Stimulated activated naive CD8-positive, alpha-beta T cell treated with anti-CD3 and anti-CD28 coated beads, Interleukin-15, amount 100 ng/mL, for 72 hours (primary cell): Measurements from ENCODE around the gene OPA1.

Experiments
- ATAC-seq: fragments of 150-1000 bp; cut with Tn5 transposase; 2 replicates; pipeline ENCODE4 v1.10.0; 2021; ENCODE audit warnings: mild to moderate bottlenecking, moderate library complexity
- DNase-seq, 2 donors: peaks; one replicate each; pipeline ENCODE4 v3.0.0; 2021 to 2022
- H3K27ac Mint-ChIP-seq, 2 donors: one replicate each; pipeline ENCODE4 v1.8.0; 2022; ENCODE audit warnings: mild to moderate bottlenecking in 2 of 2, mixed read lengths in 2 of 2, moderate library complexity in 2 of 2
- H3K27me3 Mint-ChIP-seq: one replicate; pipeline ENCODE4 v1.8.0; 2022; ENCODE audit warnings: mixed read lengths
- H3K4me1 Mint-ChIP-seq: one replicate; pipeline ENCODE4 v1.8.0; 2022; ENCODE audit warnings: mild to moderate bottlenecking, mixed read lengths
- H3K4me3 Mint-ChIP-seq, 2 donors: one replicate each; pipeline ENCODE4 v1.8.0; 2022; ENCODE audit warnings: mild to moderate bottlenecking in 2 of 2, mixed read lengths in 2 of 2, moderate library complexity in 1 of 2
- H3K9me3 Mint-ChIP-seq, 2 donors: one replicate each; pipeline ENCODE4 v1.8.0; 2022; ENCODE audit warnings: mixed read lengths in 2 of 2

Gene OPA1, protein sequence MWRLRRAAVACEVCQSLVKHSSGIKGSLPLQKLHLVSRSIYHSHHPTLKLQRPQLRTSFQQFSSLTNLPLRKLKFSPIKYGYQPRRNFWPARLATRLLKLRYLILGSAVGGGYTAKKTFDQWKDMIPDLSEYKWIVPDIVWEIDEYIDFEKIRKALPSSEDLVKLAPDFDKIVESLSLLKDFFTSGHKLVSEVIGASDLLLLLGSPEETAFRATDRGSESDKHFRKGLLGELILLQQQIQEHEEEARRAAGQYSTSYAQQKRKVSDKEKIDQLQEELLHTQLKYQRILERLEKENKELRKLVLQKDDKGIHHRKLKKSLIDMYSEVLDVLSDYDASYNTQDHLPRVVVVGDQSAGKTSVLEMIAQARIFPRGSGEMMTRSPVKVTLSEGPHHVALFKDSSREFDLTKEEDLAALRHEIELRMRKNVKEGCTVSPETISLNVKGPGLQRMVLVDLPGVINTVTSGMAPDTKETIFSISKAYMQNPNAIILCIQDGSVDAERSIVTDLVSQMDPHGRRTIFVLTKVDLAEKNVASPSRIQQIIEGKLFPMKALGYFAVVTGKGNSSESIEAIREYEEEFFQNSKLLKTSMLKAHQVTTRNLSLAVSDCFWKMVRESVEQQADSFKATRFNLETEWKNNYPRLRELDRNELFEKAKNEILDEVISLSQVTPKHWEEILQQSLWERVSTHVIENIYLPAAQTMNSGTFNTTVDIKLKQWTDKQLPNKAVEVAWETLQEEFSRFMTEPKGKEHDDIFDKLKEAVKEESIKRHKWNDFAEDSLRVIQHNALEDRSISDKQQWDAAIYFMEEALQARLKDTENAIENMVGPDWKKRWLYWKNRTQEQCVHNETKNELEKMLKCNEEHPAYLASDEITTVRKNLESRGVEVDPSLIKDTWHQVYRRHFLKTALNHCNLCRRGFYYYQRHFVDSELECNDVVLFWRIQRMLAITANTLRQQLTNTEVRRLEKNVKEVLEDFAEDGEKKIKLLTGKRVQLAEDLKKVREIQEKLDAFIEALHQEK

DNA sequence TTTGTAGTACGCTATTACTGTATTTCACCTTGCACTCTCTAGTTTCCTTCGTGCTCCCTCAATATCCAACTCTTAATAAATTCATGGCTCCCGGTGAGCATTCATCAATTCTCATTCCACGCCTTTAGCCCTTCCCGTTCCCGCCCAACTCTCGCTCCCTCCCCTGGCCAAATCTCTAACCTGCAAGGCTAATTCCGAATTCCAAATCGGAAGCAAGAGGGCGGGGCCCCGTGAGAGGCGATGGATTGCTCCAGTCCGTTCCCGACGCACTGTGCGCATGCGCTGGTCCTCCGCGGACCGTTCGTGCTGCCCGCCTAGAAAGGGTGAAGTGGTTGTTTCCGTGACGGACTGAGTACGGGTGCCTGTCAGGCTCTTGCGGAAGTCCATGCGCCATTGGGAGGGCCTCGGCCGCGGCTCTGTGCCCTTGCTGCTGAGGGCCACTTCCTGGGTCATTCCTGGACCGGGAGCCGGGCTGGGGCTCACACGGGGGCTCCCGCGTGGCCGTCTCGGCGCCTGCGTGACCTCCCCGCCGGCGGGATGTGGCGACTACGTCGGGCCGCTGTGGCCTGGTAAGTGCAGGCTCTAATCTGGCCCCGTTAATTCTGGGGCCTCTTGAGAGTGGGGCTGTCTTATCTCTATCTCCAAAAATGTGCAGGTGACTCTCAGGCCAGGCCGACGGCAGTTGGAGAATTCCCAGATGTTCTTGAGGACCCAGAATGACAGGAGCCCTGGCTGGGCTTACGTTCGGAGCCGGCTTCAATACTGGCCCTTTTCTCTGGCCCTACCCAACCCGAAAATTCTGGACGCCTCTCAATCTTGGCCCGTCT is at the start of gene OPA1:
Gene OPA1, plus strand, starts transcription at position 368 of the 827 bp plus-strand sequence. Its CDS starts 170 bp downstream, at position 538.
- Mint-ChIP-seq H3K27me3 (no peaks in the 10 kb centered on the region), H3K27ac (peak within 1 kb of the TSS; percentile 98 to 100), H3K9me3 (no peaks in the 10 kb centered on the region), H3K4me1 (peaks cover 40% of the 10 kb centered on the region), H3K4me3 (peak within 1 kb of the TSS; percentile 85 to 98)
- ATAC-seq, result peak; percentile 98
- DNase-seq, result peak; percentile 85 to 94

DNA sequence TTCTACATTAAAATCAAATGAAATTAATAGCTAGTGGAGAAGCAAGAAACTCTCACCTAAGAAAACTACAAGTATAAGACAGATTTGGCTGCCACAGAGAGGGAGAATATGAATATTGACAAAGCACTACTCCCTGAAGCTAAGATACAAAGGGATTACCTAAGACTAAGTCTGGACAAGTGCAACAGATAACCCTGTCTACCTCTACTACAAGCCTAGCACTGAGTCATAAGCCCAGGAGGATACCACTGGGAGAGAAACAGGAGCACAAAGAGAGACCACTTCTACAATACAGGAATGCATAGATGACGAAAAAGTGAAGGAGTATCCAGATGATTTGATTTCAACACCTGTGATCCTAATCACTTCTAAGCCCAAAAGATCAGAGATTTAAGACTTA is 48.7 kb upstream of the OPA1 start:
- ATAC-seq, result no peak
- Mint-ChIP-seq H3K27ac (no peak overlapping the region), H3K4me3 (no peak overlapping the region), H3K4me1 (no peaks in the 10 kb centered on the region), H3K27me3 (no peaks in the 10 kb centered on the region), H3K9me3 (peaks cover 0 to 12% of the 10 kb centered on the region in 2 donors)
- no peak for DNase-seq

DNA sequence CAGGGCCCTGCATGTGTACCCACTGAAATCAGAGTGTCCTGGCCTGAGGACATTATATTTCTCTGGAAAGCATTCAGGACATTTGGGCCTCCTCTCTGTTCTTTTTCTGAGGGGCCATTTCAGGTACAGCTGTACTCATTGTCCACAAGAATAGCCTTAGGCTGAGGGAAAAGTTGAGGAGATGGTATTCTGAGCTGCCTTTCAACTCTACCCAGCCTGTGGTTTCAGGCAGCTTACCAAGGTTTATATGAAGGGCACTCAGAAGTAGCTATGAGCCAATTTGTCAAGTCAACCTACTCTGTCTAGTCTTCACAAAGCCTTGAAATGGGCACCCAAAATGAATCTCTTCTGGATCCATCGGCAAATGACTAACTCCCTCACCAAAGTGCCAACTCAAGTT is 47.7 kb upstream of the OPA1 start:
- H3K4me3 Mint-ChIP-seq, result no peak overlapping the region
- DNase-seq (no peak), ATAC-seq (no peak)
- H3K4me1 Mint-ChIP-seq, result no peaks in the 10 kb centered on the region
- peaks cover 0 to 12% of the 10 kb centered on the region in 2 donors for H3K9me3 Mint-ChIP-seq
- no peak overlapping the region for H3K27ac Mint-ChIP-seq
- H3K27me3 Mint-ChIP-seq, result no peaks in the 10 kb centered on the region

DNA sequence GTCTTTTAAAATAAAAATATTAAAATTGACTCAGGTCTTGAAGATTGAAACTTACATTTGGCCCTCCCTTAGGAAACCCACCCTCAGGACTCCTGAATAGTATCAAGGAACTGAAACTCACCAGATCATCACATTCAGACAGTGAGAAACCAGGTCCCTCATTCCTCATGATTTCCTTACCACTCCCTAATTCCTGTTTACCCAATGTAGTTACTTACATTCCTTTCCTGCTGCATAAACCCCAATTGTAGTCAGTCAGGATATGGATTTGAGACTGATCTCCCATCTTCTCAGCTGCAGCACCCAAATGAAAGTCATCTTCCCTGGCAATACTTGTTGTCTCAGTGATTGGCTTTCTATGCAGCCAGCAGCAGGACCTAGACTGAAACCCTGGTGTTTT is 46.9 kb upstream of the OPA1 start:
- Mint-ChIP-seq H3K4me3 (no peak overlapping the region), H3K27me3 (no peaks in the 10 kb centered on the region), H3K27ac (peak overlapping the region in 1 of 2 donors; percentile 47), H3K4me1 (no peaks in the 10 kb centered on the region), H3K9me3 (peaks cover 0 to 12% of the 10 kb centered on the region in 2 donors)
- DNase-seq (no peak), ATAC-seq (no peak)

DNA sequence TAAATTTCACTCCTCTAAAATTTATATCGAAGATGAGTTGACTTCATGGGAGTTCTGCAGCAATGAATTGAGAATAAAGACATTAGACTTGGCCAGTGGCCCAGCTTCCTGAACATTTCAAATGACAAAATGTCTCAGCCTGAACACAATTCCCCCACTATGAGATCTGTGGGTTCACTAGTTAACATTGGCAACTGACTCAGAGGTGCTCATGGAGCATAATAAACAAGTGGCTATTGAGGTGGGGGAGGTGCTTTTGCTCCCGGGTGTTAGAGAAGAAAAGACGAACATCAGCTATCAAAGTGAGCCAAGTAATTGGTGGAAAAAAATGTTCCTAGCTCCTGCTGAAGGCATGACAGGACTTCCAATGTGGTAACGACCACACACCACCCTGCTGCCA is 44.6 kb upstream of the OPA1 start:
- ATAC-seq (no peak), DNase-seq (no peak)
- no peak overlapping the region for H3K27ac Mint-ChIP-seq
- H3K4me3 Mint-ChIP-seq, result no peak overlapping the region
- H3K9me3 Mint-ChIP-seq, result peaks cover 0 to 12% of the 10 kb centered on the region in 2 donors
- H3K4me1 Mint-ChIP-seq, result no peaks in the 10 kb centered on the region
- no peaks in the 10 kb centered on the region for H3K27me3 Mint-ChIP-seq

DNA sequence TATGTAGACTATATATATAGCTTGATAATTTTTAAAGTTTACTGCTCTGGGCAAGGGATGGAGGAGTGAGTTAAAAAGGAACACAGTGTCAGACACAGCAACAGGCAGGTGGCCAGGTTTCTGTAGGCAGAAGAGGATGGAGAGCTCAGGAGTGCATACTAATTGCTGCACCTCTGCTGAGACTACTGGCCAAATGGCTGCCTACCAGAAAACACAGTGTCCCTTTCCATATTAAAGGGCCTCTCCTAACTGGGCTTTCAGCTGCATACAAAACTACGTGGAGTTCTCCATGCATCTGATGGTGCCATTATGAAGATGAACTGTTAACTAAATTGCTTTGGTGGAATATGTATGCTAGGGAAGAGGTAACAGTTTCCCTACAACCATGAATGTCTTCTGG is 40.1 kb upstream of the OPA1 start:
- Mint-ChIP-seq H3K4me3 (no peak overlapping the region), H3K27me3 (no peaks in the 10 kb centered on the region), H3K4me1 (no peaks in the 10 kb centered on the region), H3K9me3 (no peaks in the 10 kb centered on the region), H3K27ac (no peak overlapping the region)
- no peak for ATAC-seq
- DNase-seq, result no peak

DNA sequence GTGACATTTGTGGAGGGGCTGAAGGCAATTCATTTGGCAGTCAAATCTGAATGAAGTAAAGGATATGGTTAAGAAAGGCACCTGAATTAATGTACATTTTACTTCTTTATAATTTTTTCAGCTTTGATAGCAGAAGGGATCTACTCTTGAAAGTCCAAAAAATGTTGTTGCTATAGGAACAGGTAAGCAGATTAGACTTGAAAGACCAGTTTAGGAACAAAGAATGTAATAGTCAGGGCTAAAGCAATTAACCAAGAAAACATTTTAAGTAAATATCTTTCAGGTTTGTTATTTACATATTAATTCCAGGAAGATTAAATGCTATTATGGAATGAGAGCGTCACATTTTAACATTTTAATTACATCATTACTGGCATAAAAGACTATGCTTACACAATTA is 39.4 kb upstream of the OPA1 start:
- H3K4me3 Mint-ChIP-seq, result no peak overlapping the region
- H3K4me1 Mint-ChIP-seq, result no peaks in the 10 kb centered on the region
- DNase-seq, result no peak
- no peaks in the 10 kb centered on the region for H3K9me3 Mint-ChIP-seq
- no peak overlapping the region for H3K27ac Mint-ChIP-seq
- H3K27me3 Mint-ChIP-seq, result no peaks in the 10 kb centered on the region
- ATAC-seq, result no peak

DNA sequence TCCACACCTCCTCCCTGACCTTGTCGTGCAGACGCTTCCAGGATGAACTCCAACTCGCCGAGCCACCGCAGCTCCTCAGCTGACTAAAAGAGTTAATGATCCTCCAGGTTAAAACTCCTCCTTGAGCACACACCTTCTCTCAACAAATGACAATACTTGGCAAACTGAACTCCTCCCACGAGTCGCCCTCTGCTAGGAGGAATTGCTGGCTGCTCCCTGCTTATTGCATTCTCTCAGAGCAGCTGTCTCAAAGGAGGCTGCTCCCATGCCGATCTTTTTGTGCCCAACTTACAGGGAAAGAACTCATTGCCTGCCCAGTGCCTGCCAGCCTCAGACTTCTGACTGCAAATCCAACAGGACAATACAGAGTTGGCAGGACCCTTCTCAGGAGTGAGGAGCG is 38.2 kb upstream of the OPA1 start, which contains the start of gene ATP13A4:
Gene ATP13A4, minus strand, starts transcription at position 85 of the 400 bp plus-strand sequence. CDS start 96 bp downstream, outside the sequence.
- Mint-ChIP-seq H3K9me3 (no peaks in the 10 kb centered on the region), H3K27ac (no peak within 1 kb of the TSS), H3K27me3 (no peaks in the 10 kb centered on the region), H3K4me1 (no peaks in the 10 kb centered on the region), H3K4me3 (no peak within 1 kb of the TSS)
- ATAC-seq (no peak), DNase-seq (no peak)

DNA sequence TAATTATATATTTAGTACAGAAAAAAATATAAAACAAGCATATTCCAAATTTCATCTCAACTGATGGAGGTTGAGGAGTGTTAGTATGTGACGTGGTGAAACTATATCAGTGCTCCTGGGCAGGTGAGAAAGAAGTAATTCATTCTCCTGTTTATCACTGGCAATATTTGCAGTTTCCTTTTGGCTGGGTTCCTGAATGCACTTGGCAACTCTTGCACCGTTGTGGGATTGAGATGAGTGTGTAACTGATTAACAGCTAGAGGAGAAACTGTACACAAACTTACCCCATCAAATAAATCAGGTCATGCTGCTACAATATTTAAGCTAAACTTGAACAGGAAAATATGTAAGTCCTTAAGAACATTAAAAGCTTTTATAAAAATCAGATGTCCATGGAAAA is 36.2 kb upstream of the OPA1 start:
- Mint-ChIP-seq H3K4me1 (no peaks in the 10 kb centered on the region), H3K9me3 (no peaks in the 10 kb centered on the region), H3K27ac (no peak overlapping the region), H3K27me3 (no peaks in the 10 kb centered on the region), H3K4me3 (no peak overlapping the region)
- ATAC-seq (no peak), DNase-seq (no peak)

DNA sequence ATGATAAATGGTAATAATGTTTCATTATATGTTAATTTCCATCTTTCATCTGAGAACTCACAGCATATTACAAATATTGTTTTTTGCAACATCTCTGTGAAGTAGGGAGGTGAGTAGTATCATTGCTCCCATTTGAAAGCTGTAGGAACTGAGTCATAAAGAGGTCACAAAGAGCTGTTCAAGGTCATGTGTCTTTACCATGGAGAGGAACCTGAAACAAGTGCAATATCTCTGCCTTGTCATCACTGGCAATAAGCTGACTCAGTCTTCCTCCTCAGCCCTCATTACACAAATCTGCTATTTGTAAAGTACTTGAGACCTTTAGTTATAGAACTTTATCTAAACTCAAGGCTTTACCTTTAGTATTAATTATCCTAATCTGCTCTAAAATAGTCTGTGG is 33.9 kb upstream of the OPA1 start:
- Mint-ChIP-seq H3K9me3 (no peaks in the 10 kb centered on the region), H3K27me3 (no peaks in the 10 kb centered on the region), H3K27ac (no peak overlapping the region), H3K4me1 (no peaks in the 10 kb centered on the region), H3K4me3 (no peak overlapping the region)
- DNase-seq, result no peak
- no peak for ATAC-seq

DNA sequence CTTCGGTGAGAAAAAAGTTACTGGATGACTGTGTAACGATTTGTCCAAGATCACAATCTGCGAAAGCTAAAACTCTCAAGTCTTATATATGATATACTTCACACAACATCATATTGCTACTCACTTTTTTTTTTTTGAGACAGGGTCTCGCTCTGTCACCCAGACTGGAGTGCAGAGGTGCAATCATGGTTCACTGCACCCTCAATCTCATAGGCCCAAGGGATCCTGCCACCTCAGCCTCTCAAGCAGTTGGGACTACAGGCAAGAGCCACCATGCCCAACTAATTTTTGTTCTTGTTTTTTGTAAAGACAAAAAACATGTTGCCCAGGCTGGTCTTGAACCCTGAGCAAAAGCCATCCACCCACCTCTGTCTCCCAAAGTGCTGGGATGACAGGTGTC is 32.9 kb upstream of the OPA1 start:
- Mint-ChIP-seq H3K4me1 (no peaks in the 10 kb centered on the region), H3K27ac (no peak overlapping the region), H3K4me3 (no peak overlapping the region), H3K27me3 (no peaks in the 10 kb centered on the region), H3K9me3 (no peaks in the 10 kb centered on the region)
- DNase-seq (no peak), ATAC-seq (no peak)

DNA sequence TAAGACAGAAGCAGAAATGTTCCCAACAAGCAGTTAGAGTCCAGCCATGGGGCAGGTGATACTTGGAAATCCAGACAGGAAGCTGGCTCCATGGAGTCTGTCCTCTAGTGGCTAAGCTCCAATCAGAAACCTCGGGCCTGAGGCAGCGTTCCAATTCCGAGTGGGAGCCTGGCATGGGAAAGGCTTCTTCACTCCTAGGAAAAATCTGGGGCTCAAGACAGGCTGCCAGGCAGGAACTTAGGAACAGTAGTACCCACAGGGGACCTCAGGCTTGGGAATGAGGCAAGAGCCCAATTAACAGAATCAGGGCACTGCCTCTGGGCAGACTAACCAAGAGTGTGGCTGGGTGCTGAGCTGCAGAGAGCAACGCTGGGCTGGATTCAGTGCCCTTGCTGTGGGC is 32.1 kb upstream of the OPA1 start:
- no peak overlapping the region for H3K4me3 Mint-ChIP-seq
- H3K27me3 Mint-ChIP-seq, result no peaks in the 10 kb centered on the region
- ATAC-seq (no peak), DNase-seq (no peak)
- no peaks in the 10 kb centered on the region for H3K4me1 Mint-ChIP-seq
- H3K9me3 Mint-ChIP-seq, result no peaks in the 10 kb centered on the region
- H3K27ac Mint-ChIP-seq, result no peak overlapping the region

DNA sequence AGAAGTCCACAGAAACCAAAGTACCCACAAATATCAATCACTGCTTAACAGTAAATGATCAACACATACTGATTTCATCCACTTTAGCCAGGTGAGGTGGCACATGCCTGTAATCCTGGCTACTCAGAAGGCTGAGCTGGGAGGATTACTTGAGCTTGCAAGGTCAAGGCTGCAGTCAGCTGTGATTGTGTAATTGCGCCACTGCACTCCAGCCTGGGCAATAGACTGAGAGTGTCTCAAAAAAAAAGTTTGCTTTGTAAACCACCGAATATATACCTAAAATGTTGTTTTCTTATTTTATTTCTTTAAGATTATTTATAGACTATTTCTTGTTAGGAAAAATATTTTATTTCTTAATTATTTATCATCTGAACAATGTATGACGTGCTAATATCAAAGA is 29.6 kb upstream of the OPA1 start:
- Mint-ChIP-seq H3K4me3 (no peak overlapping the region), H3K27me3 (no peaks in the 10 kb centered on the region)
- ATAC-seq, result no peak

DNA sequence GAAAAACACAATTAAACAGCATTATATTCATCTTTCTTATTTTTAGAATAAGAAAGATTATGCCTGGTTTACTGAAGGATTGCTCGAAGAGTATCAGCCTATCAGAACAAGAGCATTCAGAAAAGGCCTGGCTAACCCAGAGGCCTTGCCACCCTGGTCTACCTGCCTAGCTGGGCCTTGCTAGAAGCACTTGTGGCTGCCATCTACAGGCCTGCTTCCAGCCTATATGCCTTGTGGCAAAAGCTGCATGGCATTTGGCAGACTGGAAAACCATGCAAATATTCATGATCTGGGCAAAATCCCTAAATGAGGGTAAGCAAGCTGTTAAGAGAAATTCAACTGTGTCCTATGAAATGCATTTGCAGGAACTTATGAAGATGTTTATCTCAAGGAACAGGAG is 29.0 kb upstream of the OPA1 start:
- DNase-seq (no peak), ATAC-seq (no peak)
- Mint-ChIP-seq H3K4me3 (no peak overlapping the region), H3K9me3 (no peaks in the 10 kb centered on the region), H3K27ac (no peak overlapping the region), H3K4me1 (no peaks in the 10 kb centered on the region), H3K27me3 (no peaks in the 10 kb centered on the region)

More for the DNA sequence above, 29.6 kb upstream of the OPA1 start:
- Mint-ChIP-seq H3K9me3 (no peaks in the 10 kb centered on the region), H3K4me1 (no peaks in the 10 kb centered on the region), H3K27ac (no peak overlapping the region)
- no peak for DNase-seq

DNA sequence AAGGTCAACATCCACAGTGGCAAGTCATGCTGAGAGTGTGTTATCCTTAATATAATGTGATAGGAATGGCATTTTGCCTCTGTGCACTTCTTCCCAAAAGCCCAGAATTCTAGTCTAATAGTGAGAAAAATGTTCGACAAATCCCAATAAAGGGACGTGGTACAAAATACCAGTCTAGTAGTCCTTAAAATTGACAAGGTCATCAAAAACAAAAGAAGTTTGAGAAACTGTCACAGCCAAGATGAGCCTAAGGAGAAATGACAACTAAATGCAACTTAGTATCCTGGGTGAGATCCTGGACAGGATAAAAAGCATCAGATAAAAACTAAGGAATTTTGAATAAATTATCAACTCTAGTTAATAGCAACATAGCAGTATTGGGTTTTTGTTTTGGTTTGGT is 23.9 kb upstream of the OPA1 start:
- Mint-ChIP-seq H3K27ac (peak overlapping the region in 1 of 2 donors; percentile 58), H3K4me3 (no peak overlapping the region), H3K4me1 (no peaks in the 10 kb centered on the region), H3K9me3 (no peaks in the 10 kb centered on the region), H3K27me3 (no peaks in the 10 kb centered on the region)
- ATAC-seq, result no peak
- DNase-seq, result no peak
